Spleen (tissue), 11 donors: ENCODE measurements around the gene MMP14. TPM values are rescaled to one million over a fixed set of nuclear protein-coding genes. Genes with fewer than 3 reads are reported as not detected.

ENCODE experiments used
- DNase-seq: peaks from one replicate; pipeline ENCODE4 v3.0.0-alpha.2; 2020
- H3K27ac ChIP-seq, 8 donors: fragments of 200-600 bp; sonication (generic) in 7 of 8; 1 replicate in 4 of 8; 2 replicates in 4 of 8; pipeline versions ENCODE4 v1.5.0 to v1.8.0; 2016 to 2021; ENCODE audit warnings: inconsistent platforms in 4 of 8, mild to moderate bottlenecking in 4 of 8, moderate library complexity in 1 of 8
- H3K27me3 ChIP-seq, 7 donors: fragments of 200-600 bp; sonication (generic) in 6 of 7; replicated peaks in 1 of 7; 1 replicate in 4 of 7; 2 replicates in 3 of 7; pipeline versions ENCODE4 v1.5.0 to v1.8.0; 2016 to 2021; ENCODE audit warnings: inconsistent platforms in 3 of 7, mild to moderate bottlenecking in 1 of 7
- H3K36me3 ChIP-seq, 6 donors: fragments of 200-600 bp; sonication (generic) in 5 of 6; 1 replicate in 4 of 6; 2 replicates in 2 of 6; pipeline versions ENCODE4 v1.5.0 to v1.8.0; 2016 to 2021; ENCODE audit warnings: inconsistent platforms in 2 of 6
- H3K4me1 ChIP-seq, 6 donors: fragments of 200-600 bp; sonication (generic) in 5 of 6; 1 replicate in 3 of 6; 2 replicates in 3 of 6; pipeline versions ENCODE4 v1.5.0 to v1.8.0; 2016 to 2021; ENCODE audit warnings: inconsistent platforms in 3 of 6
- H3K4me3 ChIP-seq, 8 donors: fragments of 200-600 bp; sonication (generic) in 7 of 8; 1 replicate in 4 of 8; 2 replicates in 4 of 8; pipeline versions ENCODE4 v1.5.0 to v1.8.0; 2016 to 2021; ENCODE audit warnings: inconsistent platforms in 4 of 8, mild to moderate bottlenecking in 4 of 8, moderate library complexity in 2 of 8
- H3K9me3 ChIP-seq, 8 donors: fragments of 200-600 bp; sonication (generic) in 7 of 8; 1 replicate in 4 of 8; 2 replicates in 4 of 8; pipeline versions ENCODE4 v1.5.0 to v1.8.0; 2016 to 2021; ENCODE audit warnings: inconsistent platforms in 4 of 8
- CTCF ChIP-seq, 11 experiments: fragments of 200-600 bp in 7 of 11; fragments of 450-650 bp in 4 of 11; sonication (generic) in 4 of 11; IDR thresholded peaks in 8 of 11; conservative IDR thresholded peaks in 3 of 11; 1 replicate in 7 of 11; 2 replicates in 4 of 11; pipeline versions ENCODE4 v1.4.0 to v1.8.0; 2016 to 2021; ENCODE audit warnings: antibody characterized with exemption in 11 of 11, inconsistent platforms in 4 of 11, mild to moderate bottlenecking in 1 of 11
- POLR2A ChIP-seq, 3 donors: fragments of 450-650 bp; IDR thresholded peaks; one replicate each; pipeline ENCODE4 v1.5.1; 2017; ENCODE audit warnings: antibody characterized with exemption in 3 of 3, mild to moderate bottlenecking in 1 of 3
- POLR2AphosphoS5 ChIP-seq, 3 donors: sonication (generic); formaldehyde crosslinking; IDR thresholded peaks; one replicate each; pipeline ENCODE4 v1.5.1; 2017; ENCODE audit warnings: antibody characterized with exemption in 3 of 3
- WGBS, 5 donors: extraction: QIAGEN DNeasy Blood & Tissue Kit in 3 of 5; methylation state at CpG; one replicate each; pipeline versions ENCODE4 v1.1.5 to v1.1.7; 2013 to 2018; 5-methylcytosine and 5-hydroxymethylcytosine counted together
- intact Hi-C: fragments of 100-400 bp; cut with DNase I; formaldehyde crosslinking; loops from one replicate; pipeline ENCODE4 v1.15.0; 2023; ENCODE audit warnings: low total_unique reads
- polyA plus RNA-seq, 3 donors: library from polyadenylated mRNA; stranded (reverse); fragments of 200-250 nt; gene quantifications; one replicate each; pipeline ENCODE4 v1.2.1, GENCODE V29; 2013
- total RNA-seq, 7 donors: library from RNA; depleted of rRNA in 3 of 7; stranded (reverse); fragments of >200 nt in 3 of 7; fragmentation: NEBNext Ultra II Directional in 4 of 7; extraction: Animal tissue kit (Norgen Biotek cat#: 25700) in 4 of 7; gene quantifications; one replicate each; pipeline versions ENCODE4 v1.1.0 to v1.2.1, GENCODE V29; 2016 to 2021
- donor health status: healthy with polysubstance abuse.
- donor health status: DM: no; HTN: no; CAD: no; lungs with moderate emphysema.
- donor health status: DM: no; HTN: no; CAD: no.
- donor health status: Bipolar disorder and iron deficiency.
- donor health status: healthy.
- donor health status: DM: no; HTN: no; CAD: no.
- donor health status: DM: yes; HTN: yes; CAD: no.

MMP14 gene
- total and polyA plus RNA-seq, 10 donors: 6.6 to 126 (median 60.9) TPM

GRCh38 chr14:22829661-22830442 is 6.5 kb upstream of the MMP14 start, which contains the start of gene MRPL52:
Gene MRPL52 (plus strand): TSS chr14:22829887. CDS start chr14:22829913, 26 bp downstream.
- H3K36me3 ChIP-seq: peaks cover 0 to 37% (median 20%) of the 10 kb centered on the region in 6 donors
- H3K4me1 ChIP-seq: peaks cover 6 to 48% (median 28%) of the 10 kb centered on the region in 6 donors
- DNase-seq: peak; percentile 98
- H3K27me3 ChIP-seq: no peaks in the 10 kb centered on the region
- H3K9me3 ChIP-seq: no peaks in the 10 kb centered on the region
- TF ChIP-seq POLR2AphosphoS5 (IDR thresholded peaks at IDR 0.05) (peak; percentile 68 to 80 (median 73)), CTCF (IDR thresholded peaks at IDR 0.05 in 8 of 11, conservative IDR thresholded peaks at IDR 0.05 in 3 of 11) (peak in 1 of 11 experiments; percentile 15), POLR2A (IDR thresholded peaks at IDR 0.05) (no peak)
- intact Hi-C loops: no loop called here
- peak within 1 kb of the TSS; percentile 68 to 92 (median 82) for H3K4me3 ChIP-seq
- peak within 1 kb of the TSS; percentile 67 to 94 (median 88) for H3K27ac ChIP-seq
- WGBS, 5 donors: 0 to 1% (median 1%) methylated on average over 40 to 41 of the region's 41 CpGs

- H3K36me3 ChIP-seq: peaks cover 0 to 44% (median 20%) of the 10 kb centered on the region in 6 donors
- H3K4me3 ChIP-seq: peak overlapping the region; percentile 68 to 92 (median 82)
- 21 to 29% (median 23%) methylated on average over 3 of the region's 3 CpGs for WGBS, 5 donors
- no peaks in the 10 kb centered on the region for H3K9me3 ChIP-seq
- intact Hi-C loops: no loop called here
- TF ChIP-seq POLR2A (IDR thresholded peaks at IDR 0.05) (no peak), CTCF (IDR thresholded peaks at IDR 0.05 in 8 of 11, conservative IDR thresholded peaks at IDR 0.05 in 3 of 11) (no peak), POLR2AphosphoS5 (IDR thresholded peaks at IDR 0.05) (no peak)
- H3K4me1 ChIP-seq: peaks cover 6 to 45% (median 25%) of the 10 kb centered on the region in 6 donors
- H3K27ac ChIP-seq: peak overlapping the region in 6 of 8 donors; percentile 67 to 94 (median 88)
- no peak for DNase-seq
- no peaks in the 10 kb centered on the region for H3K27me3 ChIP-seq
Observed at GRCh38 chr14:22830443-22831010, 5.9 kb upstream of the MMP14 start.

GRCh38 chr14:22835505-22835904 is 880 bp upstream of the MMP14 start:
- DNase-seq: no peak
- H3K27me3 ChIP-seq: peaks cover 0 to 25% (median 0%) of the 10 kb centered on the region in 7 donors
- H3K4me3 ChIP-seq: no peak overlapping the region
- no peaks in the 10 kb centered on the region for H3K9me3 ChIP-seq
- intact Hi-C loops: no loop called here
- TF ChIP-seq CTCF (IDR thresholded peaks at IDR 0.05 in 8 of 11, conservative IDR thresholded peaks at IDR 0.05 in 3 of 11) (no peak), POLR2AphosphoS5 (IDR thresholded peaks at IDR 0.05) (no peak), POLR2A (IDR thresholded peaks at IDR 0.05) (no peak)
- peaks cover 0 to 44% (median 20%) of the 10 kb centered on the region in 6 donors for H3K36me3 ChIP-seq
- H3K27ac ChIP-seq: peak overlapping the region in 2 of 8 donors; percentile 88 to 91
- peaks cover 3 to 81% (median 47%) of the 10 kb centered on the region in 6 donors for H3K4me1 ChIP-seq
- WGBS, 5 donors: 84 to 95% (median 92%) methylated on average over 3 of the region's 3 CpGs
